ENCODE data around the gene GALNT18.

GALNT18 gene

GRCh38 chr11:11408436-11409221 lies 213.2 kb downstream of the GALNT18 start:
- DNase-seq, result no peak

- no peak for DNase-seq
Observed at GRCh38 chr11:11407763-11408084, 214.1 kb downstream of the GALNT18 start.

GRCh38 chr11:11407065-11407762 lies 214.6 kb downstream of the GALNT18 start:
- no peak for DNase-seq

- DNase-seq, result no peak
Observed at GRCh38 chr11:11406652-11407051, 215.2 kb downstream of the GALNT18 start.

- DNase-seq, result no peak
Observed at GRCh38 chr11:11403763-11404725, 217.8 kb downstream of the GALNT18 start.

GRCh38 chr11:11401960-11402535 lies 219.8 kb downstream of the GALNT18 start:
- no peak for DNase-seq

- DNase-seq, result no peak
Observed at GRCh38 chr11:11400635-11401232, 221.1 kb downstream of the GALNT18 start.

GRCh38 chr11:11400121-11400520 lies 221.7 kb downstream of the GALNT18 start:
- no peak for DNase-seq

GRCh38 chr11:11397781-11398180 lies 224.0 kb downstream of the GALNT18 start:
- no peak for DNase-seq

- DNase-seq, result no peak
Observed at GRCh38 chr11:11397036-11397415, 224.8 kb downstream of the GALNT18 start.

- DNase-seq, result no peak
Observed at GRCh38 chr11:11396301-11397035, 225.3 kb downstream of the GALNT18 start.

- DNase-seq, result no peak
Observed at GRCh38 chr11:11395126-11395525, 226.7 kb downstream of the GALNT18 start.

GRCh38 chr11:11394241-11394640 lies 227.6 kb downstream of the GALNT18 start:
- DNase-seq, result no peak

- no peak for DNase-seq
Observed at GRCh38 chr11:11391796-11392463, 229.9 kb downstream of the GALNT18 start.

GRCh38 chr11:11391169-11391568 lies 230.6 kb downstream of the GALNT18 start:
- no peak for DNase-seq

GRCh38 chr11:11390068-11390771 lies 231.6 kb downstream of the GALNT18 start:
- DNase-seq, result no peak

GRCh38 chr11:11389238-11389637 lies 232.6 kb downstream of the GALNT18 start:
- DNase-seq, result no peak

GRCh38 chr11:11387622-11388305 lies 234.0 kb downstream of the GALNT18 start:
- DNase-seq, result no peak

- DNase-seq, result no peak
Observed at GRCh38 chr11:11387207-11387606, 234.6 kb downstream of the GALNT18 start.

Measured in right kidney (tissue), 1 donor.